ENCODE measurements around the gene PCDHGA10.
A peak's percentile ranks its signal among the peaks of the same experiment; 100 is the strongest.
"Not testable (repeated sequence)": the region's sequence is repeated elsewhere in the genome, so short reads cannot be mapped to it uniquely, and the experiment has no call there.

The PCDHGA10 gene

DNA sequence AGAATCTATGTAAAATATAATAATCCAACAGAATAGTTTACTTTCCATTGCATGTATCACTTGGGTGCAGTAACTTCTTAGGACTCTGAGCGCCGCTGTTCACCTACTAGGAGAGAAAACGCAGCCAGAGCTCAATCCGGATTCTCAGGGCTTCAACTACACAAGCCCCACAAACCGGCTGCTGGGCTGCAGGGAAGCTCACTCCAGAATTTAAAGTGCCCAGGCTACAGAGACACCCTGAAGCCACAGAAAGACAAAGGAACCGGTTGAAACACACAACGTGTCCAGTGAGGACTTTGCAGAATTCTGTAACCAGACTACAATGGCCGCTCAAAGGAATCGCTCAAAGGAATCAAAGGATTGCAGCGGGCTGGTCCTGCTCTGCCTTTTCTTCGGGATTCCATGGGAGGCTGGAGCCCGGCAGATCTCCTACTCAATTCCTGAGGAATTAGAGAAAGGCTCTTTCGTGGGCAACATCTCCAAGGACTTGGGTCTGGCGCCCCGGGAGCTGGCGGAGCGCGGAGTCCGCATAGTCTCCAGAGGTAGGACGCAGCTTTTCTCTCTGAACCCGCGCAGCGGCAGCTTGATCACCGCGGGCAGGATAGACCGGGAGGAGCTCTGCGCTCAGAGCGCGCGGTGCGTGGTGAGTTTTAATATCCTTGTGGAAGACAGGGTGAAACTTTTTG is at the start of gene PCDHGA10:
PCDHGA10 (plus strand) TSS at position 134 of the 686 bp plus-strand sequence; CDS start at position 323, 189 bp downstream.
- DNase-seq: peak; percentile 61

DNA sequence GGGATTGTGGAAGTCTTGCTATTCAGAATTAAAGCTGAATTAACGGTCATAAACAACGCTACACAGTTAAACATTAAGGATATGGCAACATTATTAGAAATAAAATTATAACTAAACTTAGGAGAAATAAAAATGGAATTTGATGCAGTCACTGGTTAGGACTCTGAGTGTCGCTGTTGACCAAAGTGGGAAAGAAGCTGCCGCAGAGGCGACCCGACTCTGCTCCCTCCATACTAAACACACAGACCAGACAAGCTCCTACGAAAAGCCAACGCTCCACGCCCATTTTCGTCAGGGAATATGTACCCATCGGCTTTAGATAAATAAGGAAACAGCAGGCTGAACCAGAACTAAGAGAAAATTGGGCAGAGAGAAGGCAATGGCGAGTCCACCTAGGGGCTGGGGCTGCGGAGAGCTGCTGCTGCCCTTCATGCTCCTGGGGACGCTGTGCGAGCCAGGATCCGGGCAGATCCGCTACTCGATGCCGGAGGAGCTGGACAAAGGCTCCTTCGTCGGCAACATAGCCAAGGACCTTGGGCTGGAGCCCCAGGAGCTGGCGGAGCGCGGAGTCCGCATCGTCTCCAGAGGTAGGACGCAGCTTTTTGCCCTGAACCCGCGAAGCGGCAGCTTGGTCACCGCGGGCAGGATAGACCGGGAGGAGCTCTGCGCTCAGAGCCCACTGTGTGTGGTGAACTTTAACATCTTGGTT is 48.7 kb upstream of the PCDHGA10 start, which contains the start of gene PCDHGA5:
PCDHGA5 (plus strand) TSS at position 211 of the 709 bp plus-strand sequence; CDS start at position 380, 169 bp downstream.
- DNase-seq: no peak

DNA sequence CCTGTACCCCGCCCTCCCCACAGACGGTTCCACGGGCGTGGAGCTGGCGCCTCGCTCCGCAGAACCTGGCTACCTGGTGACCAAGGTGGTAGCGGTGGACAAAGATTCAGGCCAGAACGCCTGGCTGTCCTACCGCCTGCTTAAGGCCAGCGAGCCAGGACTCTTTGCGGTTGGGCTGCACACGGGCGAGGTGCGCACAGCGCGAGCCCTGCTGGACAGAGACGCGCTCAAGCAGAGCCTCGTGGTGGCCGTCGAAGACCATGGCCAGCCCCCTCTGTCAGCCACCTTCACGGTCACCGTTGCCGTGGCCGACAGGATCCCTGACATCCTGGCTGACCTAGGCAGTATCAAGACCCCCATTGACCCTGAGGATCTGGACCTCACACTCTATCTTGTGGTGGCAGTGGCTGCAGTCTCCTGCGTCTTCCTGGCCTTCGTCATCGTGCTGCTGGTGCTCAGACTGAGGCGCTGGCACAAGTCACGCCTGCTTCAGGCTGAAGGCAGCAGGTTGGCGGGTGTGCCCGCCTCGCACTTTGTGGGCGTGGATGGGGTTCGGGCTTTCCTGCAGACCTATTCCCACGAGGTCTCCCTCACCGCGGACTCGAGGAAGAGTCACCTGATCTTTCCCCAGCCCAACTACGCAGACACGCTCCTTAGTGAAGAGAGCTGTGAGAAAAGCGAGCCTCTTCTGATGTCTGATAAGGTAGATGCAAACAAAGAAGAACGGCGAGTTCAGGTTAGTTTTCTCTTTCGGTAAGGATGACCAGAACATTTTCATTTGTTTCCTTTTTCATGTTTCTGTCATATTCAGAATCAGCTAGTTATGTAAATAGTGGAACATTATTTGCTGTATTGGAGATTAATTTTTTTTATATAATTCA is 46.5 kb upstream of the PCDHGA10 start:
- no peak for DNase-seq

GRCh38 chr5:141369994-141370848 is 42.6 kb upstream of the PCDHGA10 start, which contains the start of gene PCDHGB3:
PCDHGB3 (plus strand) TSS chr5:141370242; CDS start chr5:141370395, 153 bp downstream.
- DNase-seq: peak; percentile 36

GRCh38 chr5:141371572-141372475 is 41.0 kb upstream of the PCDHGA10 start:
- no peak for DNase-seq

DNA sequence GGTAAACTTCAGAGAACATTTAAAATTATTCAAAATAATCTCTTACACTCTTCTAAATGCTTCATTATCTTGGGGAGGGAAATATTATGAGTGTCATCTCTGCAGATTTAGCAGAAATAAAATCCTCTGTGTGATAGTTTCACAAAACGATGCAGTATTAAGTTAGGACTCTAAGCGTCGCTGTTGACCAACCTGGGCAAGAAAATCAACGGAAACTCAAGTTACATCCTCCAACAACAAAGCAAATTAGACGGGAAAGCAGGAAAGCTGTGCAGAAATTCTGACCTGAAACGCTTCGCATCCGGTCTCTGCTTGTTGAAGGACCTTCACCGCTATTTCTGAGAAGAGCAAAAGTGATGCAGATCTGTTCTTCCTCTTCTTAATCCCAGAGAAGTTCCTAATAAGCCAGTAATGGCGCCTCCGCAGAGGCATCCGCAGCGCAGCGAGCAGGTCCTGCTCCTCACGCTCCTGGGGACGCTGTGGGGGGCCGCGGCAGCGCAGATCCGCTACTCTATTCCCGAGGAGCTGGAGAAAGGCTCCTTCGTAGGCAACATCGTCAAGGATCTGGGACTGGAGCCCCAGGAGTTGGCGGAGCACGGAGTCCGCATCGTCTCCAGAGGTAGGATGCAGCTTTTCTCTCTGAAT is 39.0 kb upstream of the PCDHGA10 start, which contains the start of gene PCDHGA6:
PCDHGA6 (plus strand) TSS at position 219 of the 645 bp plus-strand sequence; CDS start at position 412, 193 bp downstream.
- DNase-seq: no peak

GRCh38 chr5:141374627-141375026 is 38.2 kb upstream of the PCDHGA10 start:
- no peak for DNase-seq

- not testable (repeated sequence) for DNase-seq
Observed at GRCh38 chr5:141375444-141376155, 37.2 kb upstream of the PCDHGA10 start.

DNA sequence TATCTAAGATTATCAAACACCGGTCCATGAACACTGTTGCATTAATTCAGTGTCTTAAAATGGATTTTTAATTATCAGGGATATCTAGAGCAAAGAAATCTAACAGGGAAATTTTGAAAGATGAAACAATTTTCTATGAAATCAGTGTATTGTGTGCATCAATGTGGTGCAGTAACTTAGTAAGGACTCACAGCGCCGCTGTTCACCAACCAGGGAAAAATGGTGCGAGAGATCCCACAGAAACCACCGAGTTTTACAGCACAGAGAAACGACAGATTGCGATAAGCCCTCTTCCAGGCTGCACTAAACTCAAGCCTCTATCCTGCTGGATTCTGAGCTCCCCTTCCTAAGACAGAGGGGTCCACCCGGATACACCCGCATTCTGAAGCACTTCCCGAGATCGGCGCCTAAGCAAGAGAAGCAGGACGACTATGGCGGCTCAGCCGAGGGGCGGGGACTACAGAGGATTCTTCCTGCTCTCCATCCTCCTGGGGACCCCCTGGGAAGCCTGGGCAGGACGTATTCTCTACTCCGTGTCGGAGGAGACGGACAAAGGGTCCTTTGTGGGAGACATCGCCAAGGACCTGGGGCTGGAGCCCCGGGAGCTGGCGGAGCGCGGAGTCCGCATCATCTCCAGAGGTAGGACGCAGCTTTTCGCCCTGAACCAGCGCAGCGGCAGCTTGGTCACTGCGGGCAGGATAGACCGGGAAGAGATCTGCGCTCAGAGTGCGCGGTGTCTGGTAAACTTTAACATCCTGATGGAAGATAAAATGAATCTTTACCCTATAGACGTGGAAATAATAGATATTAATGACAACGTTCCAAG is 30.1 kb upstream of the PCDHGA10 start, which contains the start of gene PCDHGA7:
PCDHGA7 (plus strand) TSS at position 274 of the 826 bp plus-strand sequence; CDS start at position 432, 158 bp downstream.
- no peak for DNase-seq

DNA sequence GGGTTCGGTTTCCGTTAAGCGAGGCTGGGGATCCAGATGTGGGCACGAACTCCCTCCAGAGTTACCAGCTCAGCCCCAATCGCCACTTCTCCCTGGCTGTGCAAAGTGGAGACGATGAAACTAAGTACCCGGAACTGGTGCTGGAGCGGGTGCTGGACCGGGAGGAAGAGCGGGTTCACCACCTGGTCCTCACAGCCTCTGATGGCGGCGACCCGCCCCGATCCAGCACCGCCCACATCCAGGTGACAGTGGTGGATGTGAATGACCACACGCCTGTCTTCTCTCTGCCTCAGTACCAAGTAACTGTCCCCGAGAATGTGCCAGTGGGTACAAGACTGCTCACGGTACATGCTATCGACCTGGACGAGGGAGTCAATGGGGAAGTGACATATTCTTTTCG is 29.4 kb upstream of the PCDHGA10 start:
- DNase-seq: no peak

- no peak for DNase-seq
Observed at GRCh38 chr5:141384471-141385267, 28.1 kb upstream of the PCDHGA10 start.

GRCh38 chr5:141387557-141388311 is 25.1 kb upstream of the PCDHGA10 start, which contains the start of gene PCDHGB4:
PCDHGB4 (plus strand) TSS chr5:141387698; CDS start chr5:141387885, 187 bp downstream.
- peak; percentile 18 for DNase-seq

DNA sequence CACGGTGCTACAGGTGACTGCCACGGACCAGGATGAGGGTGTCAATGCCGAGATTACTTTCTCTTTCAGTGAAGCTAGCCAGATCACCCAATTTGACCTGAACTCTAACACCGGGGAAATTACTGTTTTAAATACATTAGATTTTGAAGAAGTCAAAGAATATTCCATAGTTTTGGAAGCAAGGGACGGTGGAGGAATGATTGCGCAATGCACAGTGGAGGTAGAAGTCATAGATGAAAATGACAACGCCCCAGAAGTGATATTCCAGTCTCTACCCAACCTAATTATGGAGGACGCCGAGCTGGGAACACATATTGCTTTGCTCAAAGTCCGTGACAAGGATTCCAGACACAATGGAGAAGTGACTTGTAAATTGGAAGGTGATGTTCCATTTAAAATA is 24.1 kb upstream of the PCDHGA10 start:
- no peak for DNase-seq

DNA sequence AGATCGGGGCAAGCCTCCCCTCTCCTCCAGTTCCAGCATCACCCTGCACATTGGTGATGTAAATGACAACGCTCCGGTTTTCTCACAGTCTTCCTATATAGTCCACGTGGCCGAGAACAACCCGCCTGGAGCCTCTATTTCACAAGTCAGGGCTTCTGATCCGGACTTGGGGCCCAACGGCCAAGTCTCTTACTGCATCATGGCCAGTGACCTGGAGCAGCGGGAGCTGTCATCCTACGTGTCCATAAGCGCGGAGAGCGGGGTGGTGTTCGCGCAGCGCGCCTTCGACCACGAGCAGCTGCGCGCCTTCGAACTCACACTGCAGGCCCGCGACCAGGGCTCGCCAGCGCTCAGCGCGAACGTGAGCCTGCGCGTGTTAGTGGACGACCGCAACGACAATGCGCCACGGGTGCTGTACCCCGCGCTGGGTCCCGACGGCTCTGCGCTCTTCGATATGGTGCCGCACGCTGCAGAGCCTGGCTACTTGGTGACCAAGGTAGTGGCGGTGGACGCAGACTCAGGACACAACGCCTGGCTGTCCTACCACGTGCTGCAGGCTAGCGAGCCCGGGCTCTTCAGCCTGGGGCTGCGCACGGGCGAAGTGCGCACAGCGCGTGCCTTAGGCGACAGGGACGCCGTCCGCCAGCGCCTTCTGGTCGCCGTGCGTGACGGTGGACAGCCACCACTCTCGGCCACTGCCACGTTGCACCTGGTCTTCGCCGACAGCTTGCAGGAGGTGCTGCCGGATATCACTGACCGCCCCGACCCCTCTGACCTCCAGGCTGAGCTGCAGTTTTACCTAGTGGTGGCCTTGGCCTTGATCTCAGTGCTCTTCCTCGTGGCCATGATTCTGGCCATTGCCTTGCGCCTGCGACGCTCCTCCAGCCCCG is 23.4 kb upstream of the PCDHGA10 start:
- DNase-seq: no peak

DNA sequence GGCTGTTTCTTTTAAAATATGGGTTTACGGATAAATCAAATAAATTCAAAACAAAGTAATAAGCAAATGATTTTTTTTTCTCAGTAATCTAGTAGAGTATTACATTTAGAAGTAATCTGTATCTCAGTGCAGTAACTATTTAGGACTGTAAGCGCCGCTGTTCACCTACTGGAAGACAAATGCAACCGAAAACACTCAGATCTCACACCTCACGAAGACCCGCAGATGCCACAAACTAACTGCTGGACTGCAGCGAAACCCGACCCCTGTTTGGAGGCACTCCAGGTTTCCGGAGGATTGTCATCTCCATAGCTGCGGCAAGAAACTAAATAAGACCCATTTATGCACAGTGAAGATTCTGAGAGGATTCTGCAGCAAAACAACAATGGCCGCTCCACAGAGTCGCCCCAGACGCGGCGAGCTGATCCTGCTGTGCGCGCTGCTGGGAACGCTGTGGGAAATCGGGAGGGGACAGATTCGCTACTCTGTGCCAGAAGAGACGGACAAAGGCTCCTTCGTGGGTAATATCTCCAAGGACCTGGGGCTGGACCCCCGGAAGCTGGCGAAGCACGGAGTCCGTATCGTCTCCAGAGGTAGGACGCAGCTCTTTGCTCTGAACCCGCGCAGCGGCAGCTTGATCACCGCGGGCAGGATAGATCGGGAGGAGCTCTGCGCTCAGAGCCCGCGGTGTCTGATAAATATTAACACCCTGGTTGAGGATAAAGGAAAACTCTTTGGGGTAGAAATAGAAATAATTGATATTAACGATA is 20.2 kb upstream of the PCDHGA10 start, which contains the start of gene PCDHGA8:
PCDHGA8 (plus strand) TSS at position 205 of the 770 bp plus-strand sequence; CDS start at position 386, 181 bp downstream.
- DNase-seq: no peak
